Endometrium (tissue), 2 donors: ENCODE measurements around the gene ZNF586.
"Not testable (repeated sequence)": the region's sequence is repeated elsewhere in the genome, so short reads cannot be mapped to it uniquely, and the experiment has no call there.

Experiments
- FAIRE-seq: peaks from 2 replicates; lab custom pipeline; 2012; peaks lifted over from hg19 to GRCh38; lab: Jason Lieb, UNC
- donor health status: control.
- donor health status: control.

Gene ZNF586

DNA sequence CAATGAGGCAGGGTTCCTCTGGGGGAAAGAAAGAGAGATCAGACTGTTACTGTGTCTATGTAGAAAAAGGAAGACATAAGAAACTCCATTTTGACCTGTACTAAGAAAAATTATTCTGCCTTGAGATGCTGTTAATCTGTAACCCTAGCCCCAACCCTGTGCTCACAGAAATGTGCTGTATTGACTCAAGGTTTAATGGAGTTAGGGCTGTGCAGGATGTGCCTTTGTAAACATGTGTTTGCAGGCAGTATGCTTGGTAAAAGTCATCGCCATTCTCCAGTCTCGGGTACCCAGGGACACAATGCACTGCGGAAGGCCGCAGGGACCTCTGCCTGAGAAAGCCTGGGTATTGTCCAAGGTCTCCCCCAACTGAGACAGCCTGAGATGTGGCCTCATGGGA is 54.1 kb downstream of the ZNF586 start:
- not testable (repeated sequence) for FAIRE-seq

DNA sequence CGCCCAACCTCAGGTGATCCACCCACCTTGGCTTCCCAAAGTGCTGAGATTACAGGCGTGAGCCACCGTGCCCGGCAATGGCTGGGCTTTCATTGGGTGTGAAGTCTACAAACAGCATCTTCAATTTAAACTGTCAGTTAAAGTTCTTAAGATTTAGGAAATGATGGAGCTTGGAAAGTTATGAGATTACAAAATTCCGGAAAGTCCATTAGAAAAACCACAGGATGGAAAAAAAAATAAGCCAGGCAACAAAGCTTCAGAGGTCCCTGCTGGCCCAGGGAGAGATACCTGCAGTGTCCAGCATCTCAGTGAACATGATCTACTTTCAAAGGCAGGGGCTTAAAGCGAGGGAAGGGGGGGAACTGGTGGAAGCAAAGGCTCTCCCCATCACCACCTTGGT is 56.0 kb downstream of the ZNF586 start:
- no peak for FAIRE-seq

DNA sequence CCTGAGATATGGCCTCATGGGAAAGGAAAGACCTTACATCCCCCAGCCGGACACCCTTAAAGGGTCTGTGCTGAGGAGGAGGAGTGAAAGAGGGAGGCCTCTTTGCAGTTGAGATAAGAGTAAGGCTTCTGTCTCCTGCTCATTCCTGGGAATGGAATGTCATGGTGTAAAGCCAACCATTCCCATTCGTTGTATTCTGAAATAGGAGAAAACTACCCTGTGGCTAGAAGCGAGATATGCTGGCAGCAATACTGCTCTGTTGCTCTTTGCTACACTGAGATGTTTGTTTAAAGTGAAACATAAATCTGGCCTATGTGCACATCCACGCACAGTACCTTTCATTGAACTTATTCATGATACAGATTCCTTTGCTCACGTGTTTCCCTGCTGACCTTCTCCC is 59.8 kb downstream of the ZNF586 start:
- no peak for FAIRE-seq

DNA sequence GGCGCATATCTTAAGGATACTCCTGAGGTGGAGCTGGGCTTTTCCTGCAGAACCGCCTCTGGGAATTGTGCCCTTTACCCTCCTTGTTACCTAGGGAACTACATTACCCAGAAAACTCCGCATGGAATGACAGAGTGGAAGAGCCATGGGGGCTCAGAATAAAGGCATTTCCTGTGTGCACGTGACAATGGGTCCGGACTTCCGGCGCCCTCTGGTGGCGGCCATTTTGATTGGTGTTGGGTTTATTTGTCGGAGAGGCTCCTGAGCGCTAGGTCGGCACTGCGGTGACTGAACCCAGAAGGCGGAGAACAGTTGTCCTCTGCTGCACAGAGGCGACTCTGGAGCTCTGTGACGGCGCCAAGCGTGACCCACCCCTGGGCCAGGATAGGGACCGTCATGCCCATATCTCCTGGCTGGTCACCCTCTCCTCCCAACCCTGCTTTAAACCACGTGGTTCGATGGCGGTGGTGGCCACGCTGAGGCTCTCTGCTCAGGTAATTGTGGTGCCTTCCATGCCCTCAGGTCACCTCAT is 60.7 kb downstream of the ZNF586 start, which contains the start of gene ZNF587B:
Gene ZNF587B (plus strand): TSS at position 229 of the 532 bp plus-strand sequence. CDS start 230 bp downstream, at position 459.
- FAIRE-seq = no peak
